Mucosa of descending colon (tissue), 3 donors: ENCODE results near the gene FKTN. TPM values are rescaled to one million over a fixed set of nuclear protein-coding genes. Genes with fewer than 3 reads are reported as not detected.

ENCODE experiments used
- ATAC-seq: fragments of 200-7000 bp; cut with Tn5 transposase; one replicate; pipeline ENCODE4 v1.9.1; 2020; ENCODE audit warnings: mild to moderate bottlenecking, moderate library complexity
- DNase-seq, 3 donors: peaks; one replicate each; pipeline ENCODE4 v3.0.0-alpha.2; 2020
- H3K36me3 ChIP-seq: fragments of 200-600 bp; one replicate; pipeline ENCODE4 v1.8.0; 2021; ENCODE audit warnings: low read depth, mild to moderate bottlenecking
- H3K4me1 ChIP-seq: fragments of 200-600 bp; one replicate; pipeline ENCODE4 v1.8.0; 2021; ENCODE audit warnings: low read depth, mild to moderate bottlenecking
- H3K4me3 ChIP-seq: fragments of 200-600 bp; one replicate; pipeline ENCODE4 v1.8.0; 2021; ENCODE audit warnings: mild to moderate bottlenecking
- H3K9me3 ChIP-seq: fragments of 200-600 bp; one replicate; pipeline ENCODE4 v1.8.0; 2021; ENCODE audit warnings: mild to moderate bottlenecking
- intact Hi-C, 2 donors: fragments of 100-400 bp; cut with DNase I in 1 of 2; cut with micrococcal nuclease in 1 of 2; formaldehyde crosslinking; loops; one replicate each; pipeline versions ENCODE4 v1.11.0 to v1.11.1; 2022; cut with DNase I, micrococcal nuclease
- total RNA-seq, 3 donors: library from RNA; stranded (reverse); fragmentation: NEBNext Ultra II Directional in 2 of 3; extraction: Animal tissue kit (Norgen Biotek cat#: 25700) in 2 of 3; gene quantifications; one replicate each; pipeline versions ENCODE4 v1.2.1 to v1.2.4, GENCODE V29; 2021 to 2023
- TF ChIP-seq, protein P1 (sequence below): fragments of 200-600 bp; IDR thresholded peaks from one replicate; pipeline ENCODE4 v1.8.0; 2022; ENCODE audit warnings: antibody characterized with exemption, mild to moderate bottlenecking
- donor health status: DM: no; HTN: no; CAD: no; lungs with moderate emphysema.
- donor health status: DM: no; HTN: no; CAD: no.
- donor health status: DM: no; HTN: yes; CAD: no.

The FKTN gene
- total RNA-seq, 3 donors from 2014 or later = 11.2 to 16.2 (median 15.1) TPM

- no peaks in the 10 kb centered on the region for H3K4me1 ChIP-seq
- DNase-seq (no peak), ATAC-seq (no peak)
- TF ChIP-seq, protein P1, sequence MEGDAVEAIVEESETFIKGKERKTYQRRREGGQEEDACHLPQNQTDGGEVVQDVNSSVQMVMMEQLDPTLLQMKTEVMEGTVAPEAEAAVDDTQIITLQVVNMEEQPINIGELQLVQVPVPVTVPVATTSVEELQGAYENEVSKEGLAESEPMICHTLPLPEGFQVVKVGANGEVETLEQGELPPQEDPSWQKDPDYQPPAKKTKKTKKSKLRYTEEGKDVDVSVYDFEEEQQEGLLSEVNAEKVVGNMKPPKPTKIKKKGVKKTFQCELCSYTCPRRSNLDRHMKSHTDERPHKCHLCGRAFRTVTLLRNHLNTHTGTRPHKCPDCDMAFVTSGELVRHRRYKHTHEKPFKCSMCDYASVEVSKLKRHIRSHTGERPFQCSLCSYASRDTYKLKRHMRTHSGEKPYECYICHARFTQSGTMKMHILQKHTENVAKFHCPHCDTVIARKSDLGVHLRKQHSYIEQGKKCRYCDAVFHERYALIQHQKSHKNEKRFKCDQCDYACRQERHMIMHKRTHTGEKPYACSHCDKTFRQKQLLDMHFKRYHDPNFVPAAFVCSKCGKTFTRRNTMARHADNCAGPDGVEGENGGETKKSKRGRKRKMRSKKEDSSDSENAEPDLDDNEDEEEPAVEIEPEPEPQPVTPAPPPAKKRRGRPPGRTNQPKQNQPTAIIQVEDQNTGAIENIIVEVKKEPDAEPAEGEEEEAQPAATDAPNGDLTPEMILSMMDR = no peak
- H3K9me3 ChIP-seq = no peaks in the 10 kb centered on the region
- no peak overlapping the region for H3K4me3 ChIP-seq
- intact Hi-C loops = no loop called here
- no peaks in the 10 kb centered on the region for H3K36me3 ChIP-seq
These were observed 120.2 kb downstream of the FKTN start for GRCh38 chr9:105678163-105678562.

- DNase-seq = no peak
These were observed 120.8 kb downstream of the FKTN start for GRCh38 chr9:105678781-105679180.

GRCh38 chr9:105679257-105680022 lies 121.5 kb downstream of the FKTN start:
- peak in 1 of 3 donors; percentile 41 for DNase-seq
- TF ChIP-seq, protein P1 = no peak
- ATAC-seq = peak; percentile 87

More at GRCh38 chr9:105678781-105679180, 120.8 kb downstream of the FKTN start:
- Histone ChIP-seq H3K4me3 (no peak overlapping the region), H3K4me1 (no peaks in the 10 kb centered on the region), H3K36me3 (no peaks in the 10 kb centered on the region), H3K9me3 (no peaks in the 10 kb centered on the region)
- TF ChIP-seq, protein P1 = no peak
- no peak for ATAC-seq
- intact Hi-C loops = no loop called here

DNA sequence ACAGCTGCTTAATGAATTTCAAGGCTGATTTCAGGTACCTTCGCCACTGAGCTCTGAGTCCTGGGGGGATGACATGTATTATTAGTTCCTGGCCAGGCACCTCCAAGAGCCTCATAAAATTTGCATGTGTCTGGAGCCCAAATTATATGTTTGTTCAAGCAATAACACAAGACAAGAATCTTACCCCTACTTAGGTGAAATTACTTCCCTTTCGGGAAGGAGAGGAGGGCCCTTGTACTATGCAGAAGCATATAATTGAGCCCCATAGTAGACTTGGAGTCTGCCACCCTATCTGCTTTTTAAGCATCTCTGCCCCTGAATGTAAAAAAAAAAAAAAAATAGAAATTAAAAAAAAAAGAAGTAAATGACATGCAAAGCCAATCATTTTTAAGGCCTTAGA lies 123.4 kb downstream of the FKTN start:
- ATAC-seq (no peak), DNase-seq (no peak)
- Histone ChIP-seq H3K36me3 (no peaks in the 10 kb centered on the region), H3K4me1 (no peaks in the 10 kb centered on the region), H3K9me3 (no peaks in the 10 kb centered on the region), H3K4me3 (no peak overlapping the region)
- intact Hi-C loops = no loop called here
- TF ChIP-seq, protein P1 = no peak

More at GRCh38 chr9:105679257-105680022, 121.5 kb downstream of the FKTN start:
- H3K4me1 ChIP-seq = no peaks in the 10 kb centered on the region
- intact Hi-C loops = no loop called here
- no peak overlapping the region for H3K4me3 ChIP-seq
- no peaks in the 10 kb centered on the region for H3K36me3 ChIP-seq
- H3K9me3 ChIP-seq = no peaks in the 10 kb centered on the region

DNA sequence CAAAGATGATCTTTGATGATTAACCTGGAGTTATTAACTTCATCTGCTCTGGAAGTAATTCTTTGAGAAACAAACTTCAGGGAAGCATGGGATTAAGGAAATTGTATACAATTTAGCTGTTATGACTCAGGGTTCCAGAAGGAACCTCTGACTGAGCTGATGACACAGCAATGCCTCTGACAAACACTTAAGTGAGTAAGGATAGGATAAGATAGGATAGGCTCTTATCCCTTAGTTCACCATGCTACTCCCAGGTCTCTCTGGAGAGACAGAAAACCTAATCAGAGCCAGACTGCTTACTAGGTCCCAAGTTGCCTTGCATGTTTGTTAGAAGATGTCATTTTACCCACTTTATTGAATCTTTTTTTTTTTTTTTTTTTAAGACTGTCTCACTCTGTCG lies 123.8 kb downstream of the FKTN start:
- Histone ChIP-seq H3K4me3 (no peak overlapping the region), H3K4me1 (no peaks in the 10 kb centered on the region), H3K9me3 (no peaks in the 10 kb centered on the region), H3K36me3 (no peaks in the 10 kb centered on the region)
- DNase-seq = no peak
- TF ChIP-seq, protein P1 = no peak
- peak; percentile 61 for ATAC-seq
- intact Hi-C loops = no loop called here
